ENCODE measurements around the gene COPS4.
"Not testable (repeated sequence)": the region's sequence is repeated elsewhere in the genome, so short reads cannot be mapped to it uniquely, and the experiment has no call there.

COPS4 gene

GRCh38 chr4:83089410-83090157 lies 54.6 kb downstream of the COPS4 start:
- DNase-seq, result no peak

GRCh38 chr4:83093060-83093640 lies 58.2 kb downstream of the COPS4 start:
- peak; percentile 34 to 66 for DNase-seq

GRCh38 chr4:83096397-83096796 lies 61.4 kb downstream of the COPS4 start:
- DNase-seq, result no peak

GRCh38 chr4:83104991-83105390 lies 70.0 kb downstream of the COPS4 start:
- DNase-seq, result no peak

- DNase-seq, result no peak
Observed at GRCh38 chr4:83107631-83108030, 72.6 kb downstream of the COPS4 start.

- no peak for DNase-seq
Observed at GRCh38 chr4:83108101-83108861, 73.3 kb downstream of the COPS4 start.

- DNase-seq, result peak in 1 of 2 experiments; percentile 45
Observed at GRCh38 chr4:83109480-83110222, 74.7 kb downstream of the COPS4 start.

- peak; percentile 48 to 81 for DNase-seq
Observed at GRCh38 chr4:83110223-83110945, 75.4 kb downstream of the COPS4 start.

- no peak for DNase-seq
Observed at GRCh38 chr4:83110970-83111750, 76.2 kb downstream of the COPS4 start.

GRCh38 chr4:83111751-83112141 lies 76.8 kb downstream of the COPS4 start:
- not testable (repeated sequence) for DNase-seq

- no peak for DNase-seq
Observed at GRCh38 chr4:83112231-83112630, 77.2 kb downstream of the COPS4 start.

GRCh38 chr4:83112678-83113428 lies 77.9 kb downstream of the COPS4 start:
- no peak for DNase-seq

- DNase-seq, result no peak
Observed at GRCh38 chr4:83113429-83113786, 78.4 kb downstream of the COPS4 start.

- no peak for DNase-seq
Observed at GRCh38 chr4:83114576-83114975, 79.6 kb downstream of the COPS4 start, which contains the start of gene PLAC8. PLAC8 (minus strand) TSS chr4:83114729; CDS start chr4:83107921, 6,808 bp downstream.

GRCh38 chr4:83115000-83115399 lies 80.0 kb downstream of the COPS4 start:
- no peak for DNase-seq

- no peak for DNase-seq
Observed at GRCh38 chr4:83115656-83116285, 80.8 kb downstream of the COPS4 start.

- DNase-seq, result no peak
Observed at GRCh38 chr4:83118869-83119268, 83.9 kb downstream of the COPS4 start.

GRCh38 chr4:83121246-83121645 lies 86.3 kb downstream of the COPS4 start:
- no peak for DNase-seq

- DNase-seq, result no peak
Observed at GRCh38 chr4:83124111-83124780, 89.3 kb downstream of the COPS4 start.

Measured in NCI-H524 (cell line).